NCI-H128 (cell line): Measurements from ENCODE around the gene PTGES.
"Not testable (repeated sequence)": the region's sequence is repeated elsewhere in the genome, so short reads cannot be mapped to it uniquely, and the experiment has no call there.

Experiments
- DNase-seq: peaks from one replicate; lab custom pipeline; 2025; ENCODE audit not compliant: unreplicated experiment; lab: John Stamatoyannopoulos, UW

PTGES gene

DNA sequence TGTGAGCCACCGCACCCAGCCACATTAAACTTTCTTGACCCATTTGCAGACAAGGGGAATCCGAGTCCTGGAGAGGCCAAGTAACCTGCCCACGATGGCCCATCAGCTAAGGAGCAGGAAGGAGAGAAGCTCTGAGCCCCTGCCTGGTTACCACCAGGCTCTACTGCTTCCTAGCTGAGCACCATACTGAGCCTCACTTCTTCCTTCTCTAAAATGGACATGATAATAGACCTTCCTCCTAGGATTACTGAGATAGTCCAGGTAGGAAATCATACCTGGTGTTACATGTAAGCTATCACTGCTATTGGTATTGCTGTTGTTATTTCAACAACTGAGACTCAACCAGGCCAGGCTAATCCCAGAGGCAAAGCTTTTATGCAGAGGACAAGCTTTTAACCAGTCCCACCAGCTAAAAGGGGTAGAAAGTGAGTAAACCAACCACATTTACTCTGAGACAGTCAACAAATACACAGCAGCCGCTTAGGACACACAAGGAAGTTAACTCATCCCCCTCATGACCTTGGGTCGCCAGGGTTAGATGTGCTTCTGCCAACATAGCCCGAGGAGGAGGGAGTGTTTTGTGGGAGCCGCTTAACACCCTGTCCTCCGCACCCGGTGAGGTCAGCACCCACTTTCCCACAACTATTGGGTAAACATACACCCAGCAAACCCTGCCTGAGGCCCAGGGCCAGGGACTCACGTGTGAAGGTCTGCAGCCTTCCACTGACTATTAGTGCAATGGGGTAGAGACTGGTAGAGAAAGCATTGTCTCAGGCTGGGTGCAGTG lies 20.6 kb upstream of the PTGES start:
- no peak for DNase-seq

DNA sequence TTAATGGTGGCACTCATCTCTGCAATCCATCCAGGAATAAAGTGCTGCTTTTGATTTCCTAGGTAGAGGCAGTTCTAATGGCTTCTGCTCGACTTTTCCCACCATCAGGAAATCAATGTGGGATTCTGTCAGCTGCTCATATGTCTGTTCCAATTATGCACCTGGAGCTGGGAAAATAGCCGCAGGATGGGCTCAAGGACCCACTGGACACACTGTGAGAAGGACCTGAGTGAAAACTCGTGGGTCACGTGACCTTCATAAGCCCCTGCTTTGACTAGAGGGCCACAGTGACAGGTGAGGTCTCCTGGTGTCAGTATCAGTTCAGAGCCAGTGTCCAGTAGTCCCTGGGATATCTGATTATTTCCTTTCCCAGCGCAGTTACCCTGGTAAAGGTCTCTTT lies 17.9 kb upstream of the PTGES start:
- no peak for DNase-seq

DNA sequence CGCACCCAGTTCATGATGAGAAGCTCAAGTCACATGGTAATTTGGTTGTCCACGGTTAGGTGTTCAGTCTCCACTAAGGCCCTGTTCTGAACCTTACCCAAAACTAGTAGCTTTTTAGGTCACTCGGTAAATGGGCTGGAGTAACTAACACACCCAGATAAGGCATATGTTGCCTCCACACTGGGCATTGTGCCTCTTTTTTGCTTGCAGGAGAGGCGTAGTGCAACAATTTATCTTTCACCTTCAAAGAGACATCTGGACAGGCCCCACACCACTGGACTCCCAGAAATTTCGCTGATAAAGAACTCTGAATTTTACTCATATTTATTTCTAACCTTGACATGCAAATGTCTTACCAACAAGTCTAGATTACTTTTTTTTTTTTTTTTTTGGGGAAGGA lies 16.8 kb upstream of the PTGES start:
- DNase-seq: no peak

DNA sequence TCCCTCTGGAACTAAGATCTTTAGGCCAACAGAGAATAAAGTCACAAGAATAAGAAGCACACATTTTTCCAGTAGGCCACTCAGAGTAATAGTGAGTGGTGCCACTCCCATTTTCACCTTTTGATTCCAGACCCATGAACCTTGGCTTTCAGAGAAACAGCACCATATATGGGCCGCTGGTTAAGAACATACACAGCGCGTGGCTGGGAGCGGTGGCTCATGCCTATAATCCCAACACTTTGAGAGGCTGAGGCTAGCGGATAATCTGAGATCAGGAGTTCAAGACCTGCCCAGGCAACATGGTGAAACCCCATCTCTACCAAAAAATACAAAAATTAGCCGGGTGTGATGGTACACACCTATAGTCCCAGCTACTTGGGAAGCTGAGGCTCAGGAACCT lies 15.6 kb upstream of the PTGES start:
- no peak for DNase-seq

DNA sequence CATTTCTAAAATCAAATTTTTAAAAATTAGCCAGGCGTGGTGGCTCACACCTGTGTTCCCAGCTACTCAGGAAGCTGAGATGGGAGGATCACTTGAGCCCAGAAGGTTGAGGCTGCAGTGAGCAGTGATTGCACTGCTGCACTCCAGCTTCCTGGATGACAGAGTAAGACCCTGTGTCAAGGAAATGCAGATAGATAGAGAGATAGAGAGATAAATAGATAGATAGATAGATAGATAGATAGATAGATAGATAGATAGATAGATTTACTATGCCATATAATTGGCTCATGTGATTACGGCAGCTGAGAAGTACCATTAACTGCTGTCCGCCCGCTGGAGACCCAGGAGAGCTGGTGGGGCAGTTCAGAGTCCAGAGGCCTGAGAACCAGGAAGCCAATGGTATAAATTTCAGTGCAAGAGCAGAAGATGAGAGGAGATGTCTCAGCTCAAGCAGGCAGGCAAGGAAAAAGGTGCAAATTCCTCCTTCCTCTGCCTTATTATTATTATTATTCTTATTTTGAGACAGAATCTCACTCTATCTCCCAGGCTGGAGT lies 13.0 kb upstream of the PTGES start:
- no peak for DNase-seq

DNA sequence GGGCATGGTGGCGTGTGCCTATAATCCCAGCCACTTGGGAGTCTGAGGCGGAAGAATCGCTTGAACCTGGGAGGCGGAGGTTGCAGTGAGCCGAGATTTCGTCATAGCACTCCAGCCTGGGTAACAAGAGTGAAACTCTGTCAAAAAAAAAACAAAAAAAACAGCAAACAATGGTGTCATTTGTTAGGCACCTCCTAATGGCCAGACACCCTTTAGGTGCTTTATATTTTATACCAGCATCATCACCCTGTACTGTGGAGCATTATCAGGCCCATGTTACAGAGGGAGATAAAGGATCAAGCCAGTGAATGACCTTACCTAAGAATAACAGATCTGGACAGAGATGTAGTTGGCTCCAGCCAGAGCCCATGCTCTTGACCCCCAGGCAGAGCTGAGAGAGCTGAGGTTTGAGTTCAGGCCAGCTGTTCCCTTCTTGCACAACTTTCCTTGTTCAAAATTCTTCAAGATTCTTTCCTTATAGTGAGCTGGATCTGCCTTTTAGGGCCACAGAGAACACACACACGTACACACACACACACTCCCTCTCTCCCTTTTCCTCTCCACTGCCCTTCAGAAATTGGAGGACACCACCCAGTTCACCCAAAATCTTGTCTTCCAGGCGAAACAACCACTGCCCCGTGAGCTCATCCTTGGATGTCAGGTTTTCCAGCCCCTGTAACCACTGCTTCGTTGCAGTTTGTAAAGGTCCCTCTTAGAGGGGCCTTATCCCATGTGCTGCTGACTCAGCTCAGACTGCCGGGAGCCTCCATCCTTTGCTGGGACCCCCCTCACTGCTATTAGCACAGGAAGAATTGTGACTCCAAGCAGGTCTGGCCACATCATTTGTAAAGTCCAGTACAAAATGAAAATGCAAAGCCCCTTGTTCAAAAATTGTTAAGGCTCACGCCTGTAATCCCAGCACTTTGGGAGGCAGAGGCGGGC lies 10.4 kb upstream of the PTGES start:
- DNase-seq: no peak

DNA sequence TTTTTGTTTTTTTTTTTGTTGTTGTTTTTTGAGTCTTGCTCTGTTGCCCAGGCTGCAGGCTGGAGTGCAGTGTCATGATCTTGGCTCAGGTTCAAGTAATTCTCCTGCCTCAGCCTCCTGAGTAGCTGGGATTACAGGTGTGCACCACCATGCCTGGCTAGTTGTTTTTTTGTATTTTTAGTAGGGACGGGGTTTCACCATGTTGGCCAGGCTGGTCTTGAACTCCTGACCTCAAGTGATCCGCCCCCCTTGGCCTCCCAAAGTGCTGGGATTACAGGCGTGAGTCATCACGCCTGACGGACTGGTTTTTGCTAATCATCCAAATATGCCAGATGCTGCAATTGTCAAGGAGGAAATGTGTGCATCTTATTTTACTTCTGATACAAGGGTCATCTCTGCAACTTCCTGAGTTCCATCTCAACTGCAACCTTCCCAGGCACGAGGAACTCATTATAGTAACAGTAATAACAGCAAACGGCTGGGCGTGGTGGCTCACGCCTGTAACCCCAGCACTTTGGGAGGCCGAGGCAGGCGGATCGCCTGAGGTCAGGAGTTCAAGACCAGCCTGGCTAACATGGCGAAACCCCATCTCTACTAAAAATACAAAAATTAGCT lies 9.6 kb upstream of the PTGES start:
- DNase-seq: not testable (repeated sequence)

DNA sequence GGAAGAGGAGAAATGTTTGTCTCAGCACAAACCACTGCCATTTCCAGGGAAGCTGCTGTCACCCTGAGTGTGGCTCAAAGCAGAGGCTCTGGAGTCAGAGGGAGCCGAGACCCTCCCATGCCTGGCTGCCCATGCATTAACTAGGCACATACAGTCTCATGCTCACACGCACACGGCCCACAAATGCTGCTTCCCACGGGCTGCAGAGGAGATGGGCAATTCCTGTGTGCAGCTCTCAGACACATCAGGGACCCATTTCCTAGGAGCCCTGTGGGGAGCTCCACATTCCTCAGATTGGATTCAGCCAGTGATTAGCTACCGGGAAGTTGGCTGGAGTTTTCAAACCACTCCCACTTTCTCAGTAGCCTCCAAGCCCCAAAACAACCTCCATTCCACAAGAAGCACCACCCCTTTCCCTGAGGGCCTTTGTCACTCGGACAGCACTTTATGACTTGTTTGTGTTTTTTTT lies 9.1 kb upstream of the PTGES start:
- DNase-seq: no peak

DNA sequence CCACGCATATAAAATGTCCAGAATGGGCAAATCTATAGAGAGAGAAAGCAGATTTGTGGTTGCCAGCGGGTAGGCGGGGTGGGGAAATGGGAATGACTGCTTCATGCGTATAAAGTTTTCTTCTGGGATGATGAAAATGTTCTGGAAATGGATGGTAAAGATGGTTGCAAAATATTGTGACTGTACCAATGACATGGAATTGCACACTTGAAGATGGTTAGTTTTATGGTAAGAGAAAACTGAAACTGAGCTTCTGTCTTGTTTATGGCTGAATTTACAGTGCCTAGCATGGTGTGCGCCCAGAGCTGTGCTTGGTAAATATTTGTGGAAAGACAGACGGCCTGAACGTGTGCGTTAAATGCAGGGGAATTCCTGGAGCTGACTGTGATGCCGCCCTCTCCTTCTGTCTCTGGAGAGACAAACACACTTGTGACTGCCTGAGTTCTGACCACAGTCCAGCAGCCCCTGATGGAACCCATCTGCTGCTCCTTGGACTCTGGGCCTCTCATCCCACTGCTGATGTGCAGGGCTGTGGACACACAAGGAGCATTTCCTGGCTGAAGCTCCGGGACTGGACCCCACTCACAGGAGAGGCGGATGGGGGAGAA lies 8.6 kb upstream of the PTGES start:
- no peak for DNase-seq

DNA sequence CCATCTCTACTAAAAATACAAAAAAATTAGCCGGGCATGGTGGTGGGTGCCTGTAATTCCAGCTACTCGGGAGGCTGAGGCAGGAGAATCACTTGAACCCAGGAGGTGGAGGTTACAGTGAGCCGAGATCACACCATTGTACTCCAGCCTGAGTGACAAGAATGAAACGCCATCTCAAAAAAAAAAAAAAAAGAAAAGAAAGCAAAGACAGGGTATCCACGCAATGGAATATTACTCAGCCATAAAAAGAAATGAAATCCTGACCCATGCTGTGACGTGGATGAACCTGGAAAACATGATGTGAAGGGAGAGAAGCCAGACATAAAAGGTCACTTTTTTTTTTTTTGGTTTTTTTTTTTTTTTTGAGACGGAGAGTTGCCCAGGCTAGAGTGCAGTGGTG lies 7.9 kb upstream of the PTGES start:
- DNase-seq: not testable (repeated sequence)

DNA sequence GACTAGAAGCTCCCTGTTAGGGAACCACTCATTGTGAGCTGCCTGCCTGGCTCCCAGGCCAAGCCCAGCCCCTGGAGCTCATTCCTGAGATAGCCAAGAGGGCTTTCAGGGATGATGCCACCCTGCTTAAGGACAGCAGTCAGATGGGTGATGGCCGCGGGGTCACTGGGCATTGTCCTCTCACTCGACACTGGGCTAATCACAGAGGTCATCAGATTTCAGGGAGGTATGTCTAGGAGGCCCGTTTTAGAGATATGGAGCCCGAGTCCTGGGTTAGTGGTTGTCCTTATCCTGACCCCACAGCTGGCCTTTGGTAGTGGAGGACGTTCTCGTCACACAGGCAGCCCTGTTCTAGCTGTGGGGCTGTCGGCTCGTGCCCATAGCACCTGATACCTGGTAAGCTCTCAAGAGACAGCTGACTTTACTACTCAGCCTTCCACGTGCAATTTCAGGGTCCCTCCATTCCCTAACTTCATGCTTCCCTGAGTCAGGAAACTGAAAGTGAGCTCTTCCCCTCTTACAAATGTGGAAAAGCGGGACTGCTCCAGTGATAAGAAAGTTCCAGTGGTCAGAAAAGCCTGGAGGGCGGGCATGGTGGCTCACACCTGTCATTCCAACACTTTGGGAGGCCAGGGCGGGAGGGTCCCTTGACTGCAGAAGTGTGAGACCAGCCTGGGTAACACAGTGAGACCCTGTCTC lies 7.1 kb upstream of the PTGES start:
- DNase-seq: no peak

DNA sequence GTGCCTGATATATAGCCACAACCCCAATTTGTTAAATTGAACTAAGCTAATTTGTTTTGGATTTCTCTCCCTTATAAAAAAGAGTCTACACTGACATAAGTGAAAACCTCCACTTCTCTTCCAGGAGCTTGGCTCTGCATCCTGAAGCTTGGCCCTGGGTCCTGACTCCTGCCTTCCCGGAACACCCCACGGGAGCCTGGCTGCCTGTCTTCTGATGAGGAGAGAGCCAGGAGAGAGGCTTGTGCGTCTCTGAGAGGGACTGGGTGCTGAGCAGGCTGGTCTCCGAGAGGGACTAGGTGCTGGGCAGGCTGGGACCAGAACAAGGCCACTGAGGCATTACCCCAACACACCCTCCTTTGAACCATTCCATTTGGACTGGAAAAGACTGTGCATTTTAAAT lies 6.5 kb upstream of the PTGES start:
- no peak for DNase-seq

DNA sequence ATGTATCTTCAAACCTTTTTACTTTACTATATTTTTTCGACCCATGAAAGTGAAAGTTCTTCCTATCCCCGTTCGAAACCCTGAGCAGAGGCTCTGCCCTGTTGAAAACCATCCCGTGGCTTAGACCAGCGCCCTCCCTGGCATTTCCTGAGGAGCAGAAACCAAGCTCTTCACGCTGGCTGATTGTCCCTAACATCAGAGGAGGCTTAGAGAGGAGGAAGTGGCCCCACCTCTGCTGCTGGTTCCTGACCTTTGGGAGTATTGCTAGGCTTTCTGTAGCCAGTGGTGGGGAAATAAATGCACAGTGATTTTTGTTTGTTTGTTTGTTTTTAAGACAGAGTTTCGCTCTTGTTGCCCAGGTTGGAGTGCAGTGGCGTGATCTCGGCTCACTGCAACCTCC lies 4.2 kb upstream of the PTGES start:
- DNase-seq: no peak

DNA sequence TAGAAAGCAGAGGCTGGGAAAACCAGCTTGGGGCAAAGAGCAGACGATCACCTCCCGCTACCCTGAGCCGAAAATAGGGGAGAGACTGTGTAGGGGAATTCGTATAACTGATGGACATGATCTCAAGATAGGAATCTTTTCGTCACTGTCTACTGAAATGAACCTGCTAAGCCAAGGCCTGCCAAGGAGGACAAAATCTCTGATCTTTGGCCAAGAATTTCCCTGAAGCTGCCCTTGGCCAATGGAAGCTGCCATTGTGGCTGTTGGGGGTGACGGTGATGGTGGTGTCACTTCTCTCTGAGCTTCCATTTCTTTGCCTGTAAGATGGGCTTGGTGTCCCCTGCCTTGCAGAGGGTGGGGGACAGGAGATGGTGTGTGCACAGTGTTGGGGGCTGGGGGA lies 3.3 kb upstream of the PTGES start:
- DNase-seq: no peak

DNA sequence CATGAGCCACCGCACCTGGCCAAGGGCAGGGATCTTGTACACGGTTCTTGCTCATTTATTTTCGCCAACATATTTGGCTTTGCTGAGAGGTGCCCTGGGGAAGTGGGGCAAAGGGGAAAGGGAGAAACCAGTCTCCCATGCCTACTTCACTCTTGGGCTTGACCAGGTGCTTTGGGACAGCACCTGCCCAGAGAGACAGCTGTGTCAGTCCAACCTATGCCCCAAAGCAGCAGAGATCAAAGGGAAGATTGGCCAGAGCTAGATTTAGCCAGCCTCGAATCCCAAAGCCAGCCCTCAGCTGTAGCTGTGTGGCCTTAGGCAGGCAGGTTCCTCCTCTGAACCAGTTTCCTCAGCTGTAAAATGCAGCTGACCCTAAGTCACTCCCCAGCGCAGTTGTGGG lies 2.3 kb upstream of the PTGES start:
- no peak for DNase-seq

DNA sequence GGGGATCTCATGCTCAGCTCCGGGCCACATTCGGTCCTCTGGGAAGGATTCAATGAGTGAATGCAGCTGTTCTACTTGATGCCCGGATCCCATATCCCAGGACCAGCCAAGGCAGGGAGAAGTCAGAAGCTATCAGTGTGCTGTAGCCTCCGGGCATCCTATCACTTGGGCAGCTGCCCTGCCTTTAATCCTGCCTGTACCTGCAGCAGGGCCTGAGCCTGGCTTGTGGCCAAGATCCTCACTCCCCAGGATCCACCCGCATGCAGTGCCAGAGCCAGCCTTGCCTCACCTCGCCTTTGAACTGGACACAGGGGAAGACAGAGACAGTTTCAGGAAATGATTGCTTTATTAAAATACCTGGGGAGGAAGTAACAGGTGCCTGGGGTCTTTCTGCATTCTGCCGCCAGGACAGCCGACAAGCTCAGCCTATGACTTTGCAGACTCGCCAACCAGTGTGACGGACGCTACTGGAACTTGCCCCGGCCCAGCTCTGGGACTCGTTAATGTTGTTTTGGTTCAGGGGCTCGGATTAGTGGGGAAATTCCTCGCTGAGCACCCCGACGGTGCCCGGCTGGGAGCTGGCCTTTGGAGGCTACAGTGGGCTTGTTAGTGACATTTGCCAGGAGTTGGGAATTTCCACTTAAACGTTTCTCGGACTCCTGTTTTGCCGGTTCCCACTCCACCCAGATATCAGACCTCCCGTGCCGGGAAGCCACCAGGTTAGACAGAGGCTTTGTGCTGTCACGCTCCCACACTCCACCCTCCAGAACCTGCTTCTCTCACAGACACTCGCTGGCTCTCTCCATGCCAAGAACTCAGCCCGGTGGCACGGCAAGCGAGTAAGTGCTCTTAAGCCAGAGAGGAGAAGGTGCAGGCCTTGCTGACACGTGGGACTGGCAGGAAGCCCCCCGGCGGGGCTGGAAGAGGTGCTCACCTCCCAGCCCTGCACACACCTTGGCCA lies 721 bp downstream of the PTGES start:
- peak; percentile 12 for DNase-seq

DNA sequence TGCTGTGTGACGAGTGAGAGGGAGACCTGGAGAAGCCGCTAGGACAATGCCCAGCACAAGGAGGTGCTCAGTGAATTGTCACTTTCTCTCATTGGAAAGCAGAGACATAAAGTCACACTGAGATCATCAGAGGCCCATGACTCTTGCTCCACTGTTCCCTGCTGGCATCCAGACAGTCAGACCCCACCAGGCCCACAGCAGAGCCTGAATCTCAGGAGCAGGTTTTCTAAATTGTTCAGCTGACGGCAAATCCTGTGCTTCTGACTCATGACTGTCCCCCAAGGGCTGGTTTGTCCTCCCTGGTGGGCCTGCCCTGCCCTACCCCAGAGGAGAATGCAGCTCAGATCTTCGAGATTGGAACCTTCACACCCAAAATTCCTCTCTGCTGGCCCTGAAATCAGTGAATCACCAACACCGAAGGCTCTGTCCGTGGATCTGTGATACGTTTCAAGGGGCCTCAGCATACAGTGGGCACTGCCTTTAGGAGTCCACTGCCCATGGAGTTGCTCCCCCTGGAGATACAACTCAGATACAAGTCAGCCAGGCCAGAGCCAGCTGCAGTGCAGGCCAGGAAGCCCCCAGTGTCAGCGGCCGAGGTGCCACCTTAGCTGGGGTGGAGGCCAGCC lies 2.7 kb downstream of the PTGES start:
- no peak for DNase-seq

DNA sequence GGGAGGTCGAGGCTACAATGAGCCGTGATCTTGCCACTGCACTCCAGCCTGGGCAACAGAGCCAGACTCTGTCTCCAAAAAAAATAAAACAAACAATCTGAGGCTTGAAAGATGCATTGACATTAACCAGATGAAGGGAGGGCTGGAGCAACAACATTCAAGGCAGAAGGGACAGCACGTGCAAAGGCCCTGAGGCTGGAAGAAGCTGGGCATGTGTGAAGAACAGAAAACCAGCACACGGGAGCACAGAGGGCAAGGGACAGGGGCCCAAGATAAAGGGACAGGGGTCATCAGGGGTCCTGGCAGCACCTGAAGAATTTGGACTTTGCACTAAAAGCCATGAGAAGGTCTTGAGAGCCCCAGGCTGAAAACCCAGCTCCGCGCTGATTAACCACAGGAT lies 3.3 kb downstream of the PTGES start:
- no peak for DNase-seq

DNA sequence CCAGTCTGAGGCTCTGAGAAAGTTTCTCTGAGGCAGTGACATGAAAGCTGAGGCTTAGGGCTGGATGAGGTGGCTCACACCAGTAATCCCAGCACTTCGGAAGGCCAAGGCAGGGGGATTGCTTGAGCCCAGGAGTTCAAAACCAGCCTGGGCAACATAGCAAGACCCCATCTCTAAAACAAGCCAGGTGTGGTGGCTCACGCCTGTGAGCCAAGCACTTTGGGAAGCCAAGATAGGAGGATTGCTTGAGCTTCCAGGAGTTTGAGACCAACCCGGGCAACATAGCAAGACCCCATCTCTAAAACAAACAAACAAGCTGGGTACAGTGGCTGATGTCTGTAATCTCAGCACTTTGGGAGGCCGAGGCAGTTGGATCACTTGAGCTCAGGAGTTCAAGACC lies 3.8 kb downstream of the PTGES start:
- DNase-seq: not testable (repeated sequence)
